DOHH2 (cell line): ENCODE results near the gene HOXC6.

Experiments used
- H3F3A ChIP-seq: fragments of 200-600 bp; sonication (generic), shearing (Covaris generic); 2 replicates; pipeline ENCODE4 v1.6.0; 2016; ENCODE audit warnings: antibody characterized with exemption, mild to moderate bottlenecking; ENCODE audit not compliant: control insufficient read depth, insufficient read depth
- H3K27ac ChIP-seq: fragments of 200-600 bp; sonication (generic); 2 replicates; pipeline ENCODE4 v1.5.1; 2014; ENCODE audit warnings: low read depth, mild to moderate bottlenecking, low read length, moderate library complexity
- H3K27me3 ChIP-seq: fragments of 200-600 bp; sonication (generic); 2 replicates; pipeline ENCODE4 v1.6.1; 2014; ENCODE audit warnings: mild to moderate bottlenecking, low read length, mixed read lengths; ENCODE audit not compliant: control insufficient read depth
- H3K36me3 ChIP-seq: fragments of 200-600 bp; sonication (generic); 2 replicates; pipeline ENCODE4 v1.6.1; 2014; ENCODE audit warnings: mild to moderate bottlenecking, low read length, moderate library complexity, mixed read lengths; ENCODE audit not compliant: control insufficient read depth
- H3K4me1 ChIP-seq: fragments of 200-600 bp; sonication (generic); 2 replicates; pipeline ENCODE4 v1.6.1; 2014; ENCODE audit warnings: mild to moderate bottlenecking, low read length, mixed read lengths; ENCODE audit not compliant: control insufficient read depth
- H3K4me2 ChIP-seq: fragments of 200-600 bp; sonication (generic); 2 replicates; pipeline ENCODE4 v1.6.0; 2014; ENCODE audit warnings: mild to moderate bottlenecking, low read length, moderate library complexity
- H3K4me3 ChIP-seq: fragments of 200-600 bp; sonication (generic); 2 replicates; pipeline ENCODE4 v1.5.1; 2014; ENCODE audit warnings: mild to moderate bottlenecking, low read length, mixed read lengths
- H3K79me2 ChIP-seq: fragments of 200-600 bp; sonication (generic); 2 replicates; pipeline ENCODE4 v1.6.1; 2014; ENCODE audit warnings: mild to moderate bottlenecking, low read length, mixed read lengths; ENCODE audit not compliant: control insufficient read depth
- H3K9me2 ChIP-seq: fragments of 200-600 bp; sonication (generic); replicated peaks from 2 replicates; pipeline ENCODE4 v1.6.1; 2014; ENCODE audit warnings: mild to moderate bottlenecking, low read length, mixed read lengths; ENCODE audit not compliant: control insufficient read depth
- H3K9me3 ChIP-seq: fragments of 200-600 bp; sonication (generic); 2 replicates; pipeline ENCODE4 v1.6.1; 2014; ENCODE audit warnings: antibody characterized with exemption, low read length, mixed read lengths; ENCODE audit not compliant: control insufficient read depth, insufficient read depth
- H4K20me1 ChIP-seq: fragments of 200-600 bp; sonication (generic); 2 replicates; pipeline ENCODE4 v1.6.0; 2014; ENCODE audit warnings: low read depth, mild to moderate bottlenecking, antibody characterized with exemption, low read length, moderate library complexity; ENCODE audit not compliant: control insufficient read depth, insufficient read depth
- CTCF ChIP-seq: fragments of 200-600 bp; sonication (generic); IDR thresholded peaks from one replicate; pipeline ENCODE4 v1.5.1; 2014; ENCODE audit warnings: antibody characterized with exemption, mild to moderate bottlenecking, low read depth, low read length; ENCODE audit not compliant: poor library complexity, severe bottlenecking
- EZH2phosphoT487 ChIP-seq: fragments of 200-600 bp; sonication (generic); IDR thresholded peaks from 2 replicates; pipeline ENCODE4 v1.6.1; 2017; ENCODE audit warnings: borderline replicate concordance, mild to moderate bottlenecking, antibody characterized with exemption, low read length, moderate library complexity, mixed read lengths

HOXC6 gene

DNA sequence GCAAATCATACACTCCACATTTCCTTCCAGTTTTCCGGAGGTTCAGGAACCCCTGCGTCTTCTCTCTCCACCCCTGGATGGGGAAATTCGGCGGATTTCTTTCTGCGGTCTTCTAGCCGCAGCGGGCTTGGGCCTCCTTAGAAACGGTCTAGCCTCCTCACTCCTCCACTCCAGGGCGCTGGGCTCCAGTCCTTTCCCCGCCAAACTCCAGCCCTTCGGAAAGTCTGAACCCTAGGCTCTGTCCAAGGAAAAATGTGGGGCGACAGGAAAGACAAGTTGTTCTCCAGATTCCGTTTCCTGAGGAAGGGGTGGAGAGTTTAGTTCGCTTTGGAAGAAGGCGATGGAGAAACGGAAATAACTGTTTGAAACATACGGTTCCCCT is 44.7 kb upstream of the HOXC6 start:
- Histone ChIP-seq H3F3A (peaks cover 6% of the 10 kb centered on the region; the same call in 1 of the 2 replicates), H3K4me3 (peak overlapping the region; percentile 67), H3K9me3 (no peaks in the 10 kb centered on the region), H3K9me2 (no peaks in the 10 kb centered on the region), H3K27ac (peak overlapping the region; percentile 28), H3K4me2 (peak overlapping the region; percentile 82), H3K36me3 (no peaks in the 10 kb centered on the region), H3K4me1 (peaks cover 40% of the 10 kb centered on the region), H3K27me3 (peaks cover 74% of the 10 kb centered on the region), H4K20me1 (peaks cover 3% of the 10 kb centered on the region; the same call in 1 of the 2 replicates), H3K79me2 (no peaks in the 10 kb centered on the region)
- TF ChIP-seq EZH2phosphoT487 (no peak), CTCF (no peak)

DNA sequence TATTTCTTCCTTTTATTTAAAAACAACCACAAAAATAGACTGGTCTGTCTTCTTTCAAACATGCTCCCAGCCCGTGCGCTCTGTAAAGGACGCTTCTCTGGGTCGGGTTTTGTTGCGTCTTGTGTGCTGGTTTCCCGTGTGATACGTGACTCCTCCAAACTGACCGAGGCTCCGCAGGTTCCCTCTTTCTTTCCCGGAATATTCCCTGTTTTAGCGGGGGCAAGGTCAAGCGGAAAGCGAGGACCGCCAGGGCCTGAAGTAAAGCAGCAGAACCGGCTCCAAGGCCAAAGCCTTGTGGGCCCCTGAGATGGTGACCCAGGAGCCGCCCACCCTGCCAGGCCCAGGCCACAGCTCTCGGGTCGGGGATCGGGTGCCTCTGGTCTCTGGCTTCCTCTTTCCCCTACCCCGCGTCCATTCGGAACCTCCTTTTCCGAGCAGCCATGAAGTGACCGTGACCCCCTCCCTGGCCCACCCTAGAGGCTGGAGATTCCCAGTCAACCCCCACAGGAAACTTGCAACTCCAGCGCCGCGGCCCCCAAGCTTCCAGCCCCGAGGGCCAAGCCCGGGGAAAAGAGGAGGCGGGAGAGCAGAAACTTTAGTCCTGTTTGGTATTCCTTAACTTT is 44.2 kb upstream of the HOXC6 start:
- Histone ChIP-seq H3F3A (peaks cover 6% of the 10 kb centered on the region; the same call in 1 of the 2 replicates), H3K36me3 (no peaks in the 10 kb centered on the region), H4K20me1 (peaks cover 6% of the 10 kb centered on the region; the same call in 1 of the 2 replicates), H3K9me2 (no peaks in the 10 kb centered on the region), H3K4me2 (peak overlapping the region; percentile 82), H3K4me3 (peak overlapping the region; percentile 67), H3K4me1 (peaks cover 43% of the 10 kb centered on the region), H3K79me2 (no peaks in the 10 kb centered on the region), H3K27me3 (peaks cover 73% of the 10 kb centered on the region), H3K9me3 (no peaks in the 10 kb centered on the region), H3K27ac (peak overlapping the region; percentile 28)
- TF ChIP-seq CTCF (no peak), EZH2phosphoT487 (no peak)

GRCh38 chr12:53984901-53985691 is 43.1 kb upstream of the HOXC6 start, which contains the start of gene HOXC10:
Gene HOXC10, plus strand, starts transcription at chr12:53985146. Its CDS starts 114 bp downstream, at chr12:53985260.
- peaks cover 74% of the 10 kb centered on the region for H3K27me3 ChIP-seq
- no peaks in the 10 kb centered on the region for H3K36me3 ChIP-seq
- peaks cover 8% of the 10 kb centered on the region; the same call in 1 of the 2 replicates for H3F3A ChIP-seq
- peaks cover 6% of the 10 kb centered on the region; the same call in 1 of the 2 replicates for H4K20me1 ChIP-seq
- TF ChIP-seq CTCF (peak; percentile 73), EZH2phosphoT487 (no peak)
- H3K4me2 ChIP-seq, result peak within 1 kb of the TSS; percentile 82
- H3K9me2 ChIP-seq, result no peaks in the 10 kb centered on the region
- peaks cover 53% of the 10 kb centered on the region for H3K4me1 ChIP-seq
- H3K4me3 ChIP-seq, result peak within 1 kb of the TSS; percentile 67
- no peaks in the 10 kb centered on the region for H3K79me2 ChIP-seq
- no peaks in the 10 kb centered on the region for H3K9me3 ChIP-seq
- H3K27ac ChIP-seq, result peak within 1 kb of the TSS; percentile 28
